Endothelial cell of umbilical vein (primary cell): ENCODE measurements around the gene CD151.

Experiments used
- CTCF ChIP-seq, 2 donors: IDR thresholded peaks; 1 replicate in 1 of 2; 2 replicates in 1 of 2; pipeline ENCODE4 v1.5.1; 2011; ENCODE audit warnings: low read length in 2 of 2, mild to moderate bottlenecking in 2 of 2, moderate library complexity in 2 of 2, control low read depth in 1 of 2, inconsistent platforms in 1 of 2, low read depth in 1 of 2; ENCODE audit not compliant: insufficient read depth in 1 of 2; ENCODE audit errors: extremely low read depth in 1 of 2
- EZH2 ChIP-seq: IDR thresholded peaks from 2 replicates; pipeline ENCODE4 v1.6.1; 2012; ENCODE audit warnings: borderline replicate concordance, low read depth, mild to moderate bottlenecking, moderate library complexity, low read length, inconsistent platforms; ENCODE audit not compliant: severe bottlenecking
- FOS ChIP-seq: IDR thresholded peaks from 2 replicates; pipeline ENCODE4 v1.6.1; 2011; ENCODE audit warnings: mild to moderate bottlenecking, low read length, moderate library complexity, borderline replicate concordance; ENCODE audit not compliant: insufficient read depth
- GATA2 ChIP-seq: IDR thresholded peaks from 2 replicates; pipeline ENCODE4 v1.7.0; 2011; ENCODE audit warnings: low read depth, mild to moderate bottlenecking, moderate library complexity, mixed read lengths, low read length; ENCODE audit not compliant: insufficient read length, insufficient read depth
- JUN ChIP-seq: IDR thresholded peaks from 2 replicates; pipeline ENCODE4 v1.6.1; 2011; ENCODE audit warnings: borderline replicate concordance, low read depth; ENCODE audit not compliant: insufficient read length, insufficient read depth
- MAX ChIP-seq: IDR thresholded peaks from 2 replicates; pipeline ENCODE4 v1.6.1; 2011; ENCODE audit not compliant: insufficient read depth, insufficient read length
- MYC ChIP-seq: IDR thresholded peaks from one replicate; pipeline ENCODE4 v1.6.1; 2011; ENCODE audit warnings: mild to moderate bottlenecking, low read depth, low read length
- POLR2A ChIP-seq: IDR thresholded peaks from 2 replicates; pipeline ENCODE4 v1.6.1; 2012; ENCODE audit warnings: low read depth, mild to moderate bottlenecking, control low read depth, low read length
- POLR2AphosphoS5 ChIP-seq: IDR thresholded peaks from 2 replicates; pipeline ENCODE4 v1.6.1; 2012; ENCODE audit warnings: low read depth, mild to moderate bottlenecking, control low read depth, low read length, moderate library complexity; ENCODE audit not compliant: insufficient read depth

GRCh38 chr11:789943-790342 is 42.8 kb upstream of the CD151 start, which contains the start of gene CEND1:
- TF ChIP-seq CTCF (IDR thresholded peaks at IDR 0.05; ENCODE audit: extremely low read depth in 1 of 2, insufficient read depth in 1 of 2, low read depth in 1 of 2, low read length in 2 of 2) (no peak), EZH2 (no peak), POLR2A (no peak), FOS (no peak), POLR2AphosphoS5 (peak; percentile 46), MAX (no peak), JUN (no peak), MYC (no peak), GATA2 (no peak)
